Stimulated activated CD4-positive, alpha-beta T cell treated with anti-CD3 and anti-CD28 coated beads, TNF-alpha, amount 100 ng/mL, for 48 hours (primary cell): ENCODE measurements around the gene MAN1B1.
"Not testable (repeated sequence)": the region's sequence is repeated elsewhere in the genome, so short reads cannot be mapped to it uniquely, and the experiment has no call there.

Experiments
- DNase-seq, 3 donors: peaks; one replicate each; pipeline ENCODE4 v3.0.0-alpha.2; 2020; ENCODE audit warnings: low read depth in 3 of 3

MAN1B1 gene

DNA sequence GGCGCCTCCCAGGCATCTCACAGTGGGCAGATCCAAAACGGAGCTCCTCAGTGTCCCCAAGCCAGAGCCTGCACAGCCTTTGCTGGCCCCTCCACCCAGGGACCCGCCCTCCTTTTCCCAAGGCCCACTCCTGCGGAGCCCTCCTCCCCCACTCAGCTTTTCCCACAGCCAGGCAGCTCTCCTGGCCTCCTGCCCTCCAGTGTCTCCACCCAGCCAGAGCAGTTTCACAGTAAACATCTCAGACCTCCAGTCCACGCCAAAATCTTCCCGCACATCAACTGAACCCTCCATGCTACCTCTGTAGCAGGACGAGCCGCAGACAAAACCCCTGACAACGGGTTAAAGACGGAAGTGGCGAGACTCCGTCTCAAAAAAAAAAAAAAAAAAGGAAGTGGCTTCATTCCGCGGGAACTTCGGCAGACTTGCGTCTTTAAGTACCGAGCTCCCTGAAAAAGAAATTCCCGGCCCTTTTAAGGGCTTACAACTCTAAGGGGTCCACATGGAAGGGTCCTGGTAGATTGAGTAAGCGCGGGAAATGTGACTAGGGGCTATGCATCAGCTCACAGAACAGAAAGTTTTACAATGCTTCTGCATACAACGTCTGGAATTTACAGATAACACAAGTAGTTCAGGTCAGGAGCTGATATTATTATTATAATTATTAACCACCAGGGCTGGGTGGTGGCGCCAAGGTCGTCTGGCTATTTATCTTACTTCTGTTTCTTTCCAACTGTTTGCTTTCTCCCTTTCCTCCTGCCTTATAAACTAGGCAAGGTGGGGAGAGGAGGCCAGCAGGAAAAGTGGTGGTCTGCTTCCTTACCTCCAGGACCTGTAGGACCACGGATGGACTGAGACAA lies 40.7 kb downstream of the MAN1B1 start:
- DNase-seq, result no peak

DNA sequence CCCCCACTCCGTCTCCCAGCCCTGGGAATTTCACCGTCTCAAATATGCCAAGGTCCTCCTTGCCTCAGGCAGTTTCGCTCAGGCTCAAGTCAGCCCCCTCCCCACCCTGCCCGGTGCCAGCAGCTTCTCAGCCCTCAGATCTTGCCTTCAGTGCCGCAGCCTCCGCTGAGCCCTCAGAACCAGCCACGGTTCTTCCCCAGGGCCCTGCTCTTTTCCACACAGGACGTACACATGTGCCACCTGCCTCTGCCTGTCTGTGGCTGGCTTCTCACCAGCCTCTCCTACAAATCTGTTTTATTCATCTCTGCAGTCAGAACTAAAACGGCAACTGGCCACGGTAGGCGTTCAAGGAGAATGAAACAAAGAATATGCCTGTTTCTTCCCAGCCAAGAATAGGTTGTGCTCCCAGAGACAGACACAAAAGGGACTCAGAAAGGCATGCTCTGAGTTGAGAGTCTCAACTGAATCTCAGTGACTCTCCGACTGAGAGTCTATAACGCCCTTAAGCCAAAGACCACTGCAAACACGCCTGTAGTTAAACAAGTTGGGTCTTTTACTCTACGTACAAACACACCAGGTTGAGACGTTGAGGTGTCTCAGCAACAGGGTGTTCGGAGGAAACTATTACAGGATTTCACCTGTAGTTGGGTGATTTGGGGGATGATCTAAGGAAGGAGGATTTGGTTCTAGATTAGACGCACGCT lies 41.5 kb downstream of the MAN1B1 start:
- DNase-seq, result no peak

DNA sequence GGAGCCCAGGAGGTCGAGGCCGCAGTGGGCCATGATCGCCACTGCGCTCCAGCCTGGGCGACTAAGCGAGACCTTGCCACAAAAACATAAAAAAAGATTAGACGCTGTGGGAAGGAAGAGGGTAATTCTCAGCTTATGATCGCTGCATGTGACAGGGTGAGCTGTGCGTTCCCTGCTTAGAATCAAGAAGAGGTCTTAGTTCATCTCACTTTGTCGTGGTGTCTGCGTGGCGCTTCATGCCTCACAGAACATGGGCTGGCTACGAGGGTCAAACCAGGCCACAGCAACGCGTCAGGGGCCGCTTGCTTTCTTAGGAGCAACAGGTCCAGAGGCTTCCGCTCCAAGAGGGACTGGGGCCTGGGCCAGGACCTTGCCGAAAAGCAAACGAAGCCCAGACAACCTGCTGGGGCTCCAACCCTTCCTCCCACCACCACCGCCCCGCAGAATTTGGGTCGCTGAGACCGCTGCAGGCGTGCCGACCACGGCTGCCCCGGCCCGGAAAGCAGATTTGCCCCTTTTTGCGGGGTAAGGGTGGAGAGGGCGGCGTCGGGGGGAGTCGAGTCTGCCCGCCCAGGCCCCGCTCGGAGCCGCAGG lies 42.2 kb downstream of the MAN1B1 start:
- DNase-seq, result no peak

DNA sequence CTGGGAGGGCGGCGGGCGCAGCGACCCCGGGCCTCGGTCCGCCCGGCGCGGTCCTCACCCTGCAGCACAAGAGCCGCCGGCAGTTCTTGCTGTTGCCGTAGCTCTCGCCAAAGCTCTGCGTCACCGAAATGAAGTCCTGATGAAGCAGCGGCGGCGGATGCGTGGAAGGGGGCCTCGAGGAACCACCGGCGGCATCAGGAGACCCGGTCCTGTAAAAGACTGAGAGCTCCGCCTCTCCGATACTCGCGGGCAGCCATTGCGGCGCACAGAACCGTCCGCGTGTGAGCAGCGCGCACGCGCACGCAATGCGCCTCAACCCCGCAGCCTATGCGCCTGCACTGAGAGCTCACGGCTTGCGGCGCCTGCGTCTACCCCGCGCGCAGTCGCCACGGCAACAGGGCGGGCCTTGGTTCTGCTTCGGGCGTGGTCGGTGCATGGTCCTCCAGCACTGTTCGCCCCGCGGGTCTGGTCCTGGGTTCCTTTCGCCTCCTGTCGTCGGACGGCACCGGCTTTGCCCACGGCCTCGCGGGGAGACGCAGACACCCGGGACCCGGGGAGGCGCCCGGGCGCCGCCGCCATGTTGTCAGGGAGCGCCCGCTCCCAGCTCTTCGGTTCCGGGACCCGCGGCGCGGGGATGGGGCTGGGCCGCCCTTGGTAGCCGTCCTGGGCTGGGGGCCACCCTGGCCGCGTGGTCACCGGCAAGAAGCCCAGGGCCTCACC lies 42.8 kb downstream of the MAN1B1 start:
- DNase-seq, result peak; percentile 77 to 84 (median 80)

DNA sequence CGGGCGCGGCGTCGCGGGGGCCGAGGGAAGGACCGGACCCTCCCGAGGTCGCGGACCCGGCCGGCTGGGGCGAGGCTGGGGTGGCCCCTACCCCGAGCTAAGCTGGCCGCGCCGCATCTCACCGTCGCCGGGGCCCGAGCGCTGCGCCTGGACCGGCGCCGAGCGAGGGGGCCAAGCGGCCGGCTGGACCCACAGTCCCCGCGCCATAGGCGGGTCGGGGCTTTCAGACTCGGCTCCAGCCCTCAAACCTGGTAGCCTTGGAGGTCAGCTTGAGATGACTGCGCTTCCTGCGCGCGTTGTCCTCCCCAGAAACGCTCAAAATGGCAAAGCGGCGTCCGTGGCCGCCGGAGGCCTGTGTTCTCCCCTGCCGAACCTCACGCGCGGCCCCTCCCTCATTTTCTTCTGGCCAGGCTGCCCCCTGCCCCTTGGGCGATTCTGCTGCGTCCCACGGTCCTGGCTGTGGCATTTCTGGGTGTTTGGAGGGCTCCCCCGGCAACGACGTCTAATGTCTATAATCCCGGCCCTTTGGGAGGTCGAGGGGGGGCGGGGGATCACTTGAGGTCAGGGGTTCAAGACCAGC lies 43.5 kb downstream of the MAN1B1 start:
- no peak for DNase-seq

DNA sequence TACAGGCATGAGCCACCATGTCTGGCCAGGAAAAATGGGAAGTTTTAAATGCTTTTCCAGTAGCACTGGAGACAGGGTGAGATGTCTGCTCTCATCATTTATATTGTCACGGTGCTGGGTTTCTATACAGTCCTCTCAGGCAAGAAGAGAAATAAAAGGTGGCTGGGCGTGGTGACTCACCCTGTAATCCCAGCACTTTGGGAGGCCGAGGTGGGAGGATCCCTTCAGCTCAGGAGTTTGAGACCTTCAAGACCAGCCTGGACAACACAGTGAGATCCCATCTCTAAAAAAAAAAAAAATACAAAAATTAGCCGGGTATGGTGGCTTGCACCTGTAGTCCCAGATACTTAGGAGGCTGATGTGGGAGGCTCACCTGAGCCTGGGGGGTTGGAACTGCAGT lies 47.4 kb downstream of the MAN1B1 start:
- DNase-seq, result no peak

DNA sequence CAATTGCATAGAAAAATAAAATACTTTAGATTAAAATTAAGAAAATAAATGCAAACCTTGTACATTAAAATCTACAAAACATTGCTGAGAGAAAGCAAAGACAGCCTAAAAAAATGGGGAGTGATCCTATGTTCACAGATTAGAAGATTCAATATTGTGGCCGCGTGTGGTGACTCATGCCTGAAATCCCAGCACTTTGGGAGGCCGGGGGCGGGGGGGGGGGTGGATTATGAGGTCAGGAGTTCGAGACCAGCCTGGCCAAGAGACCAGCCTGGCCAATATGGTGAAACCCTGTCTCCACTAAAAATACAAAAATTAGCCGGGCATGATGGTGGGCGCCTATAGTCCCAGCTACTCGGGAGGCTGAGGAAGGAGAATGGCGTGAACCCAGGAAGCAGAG lies 48.4 kb downstream of the MAN1B1 start:
- DNase-seq, result not testable (repeated sequence)

DNA sequence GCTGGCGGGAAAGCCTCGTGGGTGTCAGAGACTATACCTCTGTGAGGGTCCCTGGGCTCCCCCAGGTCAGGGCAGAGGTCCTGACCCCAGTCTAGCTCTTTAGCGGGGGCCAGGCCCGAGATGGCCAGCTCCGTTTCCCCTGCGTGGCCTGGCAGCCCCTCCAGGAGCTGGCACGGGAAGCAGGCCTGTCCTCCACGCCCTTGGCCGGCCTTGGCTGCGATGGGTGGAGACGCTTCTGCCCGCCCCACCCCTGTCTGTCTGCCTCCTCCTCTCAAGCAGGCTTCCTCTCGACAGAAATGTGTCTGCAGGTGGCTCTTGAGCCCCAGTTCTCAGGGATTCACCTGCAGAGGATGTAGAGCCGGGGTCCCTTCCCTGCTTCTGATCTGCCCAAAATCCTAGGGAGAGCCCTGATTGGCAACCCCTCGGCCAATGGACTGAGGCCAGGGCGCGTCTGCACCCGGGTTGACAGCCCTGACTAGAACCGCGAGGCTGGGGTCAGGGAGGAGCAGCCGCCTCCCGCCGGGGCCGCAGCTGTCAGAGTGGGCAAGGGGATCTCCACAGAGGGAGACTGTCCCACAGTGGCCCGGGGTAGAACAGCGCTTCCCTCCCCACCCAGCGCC lies 49.6 kb downstream of the MAN1B1 start:
- DNase-seq, result no peak

DNA sequence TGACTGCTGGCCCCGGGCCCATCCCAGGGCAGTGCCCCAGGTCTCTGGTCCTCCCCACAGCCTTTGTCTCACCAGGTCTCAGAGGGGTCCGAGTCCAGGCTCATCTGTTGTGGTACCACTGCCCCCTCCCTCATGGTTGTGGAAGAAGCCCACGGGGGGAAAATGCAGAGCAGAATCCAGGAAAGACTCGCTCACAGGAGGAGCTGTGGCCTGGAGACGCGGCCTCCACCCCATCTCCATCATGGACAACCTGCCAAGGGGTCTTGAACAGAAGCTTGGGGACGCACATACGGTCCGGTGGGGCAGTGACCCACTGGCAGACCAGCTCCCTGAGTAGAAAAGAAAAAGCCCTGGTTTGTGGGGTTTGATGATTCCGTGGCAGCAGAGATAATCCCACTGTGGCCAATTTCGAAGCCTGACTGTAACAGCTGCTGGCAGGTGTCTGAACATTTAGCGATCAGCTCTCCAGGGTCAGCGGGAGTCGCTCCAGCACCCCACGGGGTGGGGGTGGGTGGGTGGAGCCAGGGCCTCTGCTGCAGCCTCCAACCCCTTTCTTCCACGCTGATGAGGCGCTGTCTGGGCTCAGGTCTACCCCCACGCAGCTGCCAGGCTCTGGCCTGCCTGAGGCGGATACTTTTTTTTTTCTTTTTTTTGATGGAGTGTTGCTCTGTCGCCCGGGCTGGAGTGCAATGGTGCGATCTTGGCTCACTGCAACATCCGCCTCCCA lies 50.3 kb downstream of the MAN1B1 start:
- DNase-seq, result no peak

DNA sequence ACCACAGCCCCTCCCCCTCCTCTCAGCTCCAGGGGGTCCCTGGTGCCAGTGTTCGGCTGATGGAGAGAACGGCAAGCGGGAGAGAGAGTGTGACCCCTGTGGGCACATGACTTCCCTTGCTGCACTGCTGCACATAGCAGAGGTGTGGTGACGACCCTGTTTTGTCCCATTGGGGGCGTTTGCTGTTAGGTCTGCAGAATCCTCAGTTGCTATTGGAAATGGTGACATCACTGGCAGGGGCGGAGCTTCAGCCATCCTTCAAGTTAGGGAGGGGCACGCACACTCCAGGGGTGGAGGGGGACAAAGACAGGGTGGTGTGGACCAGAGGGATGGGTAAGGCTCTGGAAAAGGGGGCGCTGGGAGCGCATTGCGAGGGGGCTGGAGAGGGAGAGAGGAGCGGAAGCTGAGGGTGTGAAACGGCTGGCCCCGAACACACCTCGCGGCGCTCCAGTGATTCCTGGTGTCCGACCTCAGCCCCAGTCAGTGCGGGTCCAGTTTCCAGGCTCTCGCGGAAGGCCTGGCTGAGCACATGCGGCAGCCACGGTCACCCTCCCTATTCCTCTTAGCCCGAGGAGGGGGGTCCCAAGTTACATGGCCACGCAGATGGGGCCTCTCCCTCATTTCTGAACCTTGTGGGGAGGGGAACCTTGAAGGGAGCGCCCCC lies 51.4 kb downstream of the MAN1B1 start:
- DNase-seq, result no peak

DNA sequence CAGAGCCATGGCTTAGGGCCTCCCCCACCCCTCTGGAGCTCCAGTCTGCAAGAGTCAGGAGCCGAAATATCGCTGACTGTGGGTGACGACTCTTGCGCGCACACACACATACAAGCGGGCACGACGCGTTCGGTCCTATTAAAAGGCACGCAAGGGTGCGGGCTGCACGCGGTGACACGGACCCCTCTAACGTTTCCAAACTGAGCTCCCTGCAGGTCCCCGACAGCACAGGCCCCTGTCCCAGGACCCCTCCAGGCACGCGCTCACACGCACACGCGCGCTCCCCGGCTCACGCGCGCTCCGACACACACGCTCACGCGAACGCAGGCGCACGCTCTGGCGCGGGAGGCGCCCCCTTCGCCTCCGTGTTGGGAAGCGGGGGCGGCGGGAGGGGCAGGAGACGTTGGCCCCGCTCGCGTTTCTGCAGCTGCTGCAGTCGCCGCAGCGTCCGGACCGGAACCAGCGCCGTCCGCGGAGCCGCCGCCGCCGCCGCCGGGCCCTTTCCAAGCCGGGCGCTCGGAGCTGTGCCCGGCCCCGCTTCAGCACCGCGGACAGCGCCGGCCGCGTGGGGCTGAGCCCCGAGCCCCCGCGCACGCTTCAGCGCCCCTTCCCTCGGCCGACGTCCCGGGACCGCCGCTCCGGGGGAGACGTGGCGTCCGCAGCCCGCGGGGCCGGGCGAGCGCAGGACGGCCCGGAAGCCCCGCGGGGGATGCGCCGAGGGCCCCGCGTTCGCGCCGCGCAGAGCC lies 52.1 kb downstream of the MAN1B1 start, which contains the start of gene GRIN1:
GRIN1 (plus strand) TSS at position 433 of the 746 bp plus-strand sequence. CDS start 333 bp downstream, outside the sequence.
- DNase-seq, result no peak

DNA sequence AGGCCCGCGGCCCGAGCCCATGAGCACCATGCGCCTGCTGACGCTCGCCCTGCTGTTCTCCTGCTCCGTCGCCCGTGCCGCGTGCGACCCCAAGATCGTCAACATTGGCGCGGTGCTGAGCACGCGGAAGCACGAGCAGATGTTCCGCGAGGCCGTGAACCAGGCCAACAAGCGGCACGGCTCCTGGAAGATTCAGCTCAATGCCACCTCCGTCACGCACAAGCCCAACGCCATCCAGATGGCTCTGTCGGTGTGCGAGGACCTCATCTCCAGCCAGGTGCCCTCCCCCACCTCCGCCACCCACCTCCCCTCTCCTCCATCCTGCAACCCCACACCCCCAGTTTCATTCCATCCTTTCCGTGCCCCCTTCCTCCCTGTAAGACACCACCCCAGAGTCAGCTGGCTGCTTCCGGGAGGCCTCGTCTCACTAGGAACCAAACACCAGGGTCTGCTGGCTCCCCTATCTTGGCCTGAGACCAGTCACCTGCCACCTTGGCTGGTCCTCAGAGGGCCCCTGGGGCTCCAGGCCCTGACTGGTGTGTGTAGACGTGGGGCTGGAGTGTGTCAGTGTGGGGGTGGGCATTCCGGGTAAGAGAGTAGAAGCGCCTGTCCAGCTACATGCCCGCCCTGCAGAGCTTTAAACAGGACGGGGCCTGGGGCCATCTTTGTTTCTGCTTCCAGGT lies 52.8 kb downstream of the MAN1B1 start:
- DNase-seq, result no peak

DNA sequence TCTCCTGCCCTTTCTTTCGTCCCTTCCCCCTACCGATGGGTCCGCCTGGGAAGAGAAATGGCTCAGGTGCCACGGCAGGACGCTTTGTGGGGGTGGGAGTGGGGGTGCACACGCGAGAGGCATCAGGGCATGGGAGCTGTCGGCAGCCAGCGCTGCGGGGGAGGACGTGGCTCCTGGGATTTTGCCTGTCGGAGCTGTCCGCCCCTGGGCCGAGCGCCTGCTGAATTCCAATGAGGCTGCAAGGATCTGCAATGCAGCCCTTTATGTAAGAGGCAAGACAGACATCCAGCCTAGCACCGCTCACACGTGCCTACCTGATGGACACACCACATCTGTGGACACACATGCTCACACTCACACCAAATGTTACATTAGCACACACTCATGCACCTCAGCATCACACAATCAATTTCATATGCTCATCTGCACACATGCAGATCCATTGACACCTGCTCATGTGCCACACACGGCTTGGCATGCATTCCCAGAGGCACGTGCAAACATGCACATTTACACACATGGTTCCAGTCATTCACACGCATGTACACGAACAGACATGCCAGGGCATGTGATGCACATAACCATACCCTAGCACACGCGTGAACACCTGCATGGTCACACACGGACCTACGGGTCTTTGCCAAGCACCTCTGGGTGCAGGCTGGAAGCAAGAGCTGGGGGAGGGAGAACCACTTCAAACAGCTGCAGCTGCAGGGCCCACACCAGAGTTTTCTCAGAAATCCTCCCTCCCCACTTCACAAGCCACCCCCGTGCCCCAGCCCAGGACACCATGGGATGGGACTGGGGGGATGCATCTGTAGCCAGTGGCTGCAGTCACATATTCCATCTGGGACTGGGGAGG lies 53.6 kb downstream of the MAN1B1 start:
- DNase-seq, result no peak

DNA sequence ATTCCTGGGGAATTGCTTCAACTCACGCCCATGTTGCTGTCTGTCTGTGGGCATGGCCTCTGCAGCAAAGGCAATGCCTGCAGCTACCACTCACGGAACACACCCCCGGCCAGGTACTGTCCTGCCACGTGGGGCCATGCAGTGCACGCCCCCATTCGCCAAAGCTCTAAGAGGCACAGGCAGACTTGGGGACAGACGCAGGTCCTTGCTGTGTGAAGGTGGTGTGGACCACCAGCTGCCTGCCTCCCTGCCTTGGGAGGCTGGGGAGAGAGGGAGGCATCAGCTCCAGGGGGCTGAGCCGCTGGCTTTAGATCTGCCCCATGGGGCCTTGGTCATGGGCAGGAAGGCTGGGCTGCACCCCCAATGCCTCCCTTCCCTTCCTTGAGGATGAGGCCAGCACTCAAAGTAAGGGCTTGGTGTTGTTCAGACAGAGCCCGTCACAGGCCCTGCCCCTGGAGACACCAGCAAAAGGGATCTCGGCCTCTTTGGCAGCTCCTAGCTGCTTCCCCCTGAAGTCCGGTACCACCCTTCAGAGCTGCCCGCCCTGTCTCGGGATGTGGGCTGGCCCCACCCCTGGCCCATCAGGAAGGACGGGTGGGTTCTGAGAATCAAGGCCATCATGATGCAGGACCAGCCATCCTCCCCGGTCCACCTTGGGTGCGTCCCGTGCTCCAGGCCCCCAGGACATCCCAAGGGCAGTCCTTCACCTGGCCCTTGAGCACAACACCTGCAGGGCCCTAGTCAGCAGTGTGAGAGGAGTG lies 54.4 kb downstream of the MAN1B1 start:
- DNase-seq, result no peak

DNA sequence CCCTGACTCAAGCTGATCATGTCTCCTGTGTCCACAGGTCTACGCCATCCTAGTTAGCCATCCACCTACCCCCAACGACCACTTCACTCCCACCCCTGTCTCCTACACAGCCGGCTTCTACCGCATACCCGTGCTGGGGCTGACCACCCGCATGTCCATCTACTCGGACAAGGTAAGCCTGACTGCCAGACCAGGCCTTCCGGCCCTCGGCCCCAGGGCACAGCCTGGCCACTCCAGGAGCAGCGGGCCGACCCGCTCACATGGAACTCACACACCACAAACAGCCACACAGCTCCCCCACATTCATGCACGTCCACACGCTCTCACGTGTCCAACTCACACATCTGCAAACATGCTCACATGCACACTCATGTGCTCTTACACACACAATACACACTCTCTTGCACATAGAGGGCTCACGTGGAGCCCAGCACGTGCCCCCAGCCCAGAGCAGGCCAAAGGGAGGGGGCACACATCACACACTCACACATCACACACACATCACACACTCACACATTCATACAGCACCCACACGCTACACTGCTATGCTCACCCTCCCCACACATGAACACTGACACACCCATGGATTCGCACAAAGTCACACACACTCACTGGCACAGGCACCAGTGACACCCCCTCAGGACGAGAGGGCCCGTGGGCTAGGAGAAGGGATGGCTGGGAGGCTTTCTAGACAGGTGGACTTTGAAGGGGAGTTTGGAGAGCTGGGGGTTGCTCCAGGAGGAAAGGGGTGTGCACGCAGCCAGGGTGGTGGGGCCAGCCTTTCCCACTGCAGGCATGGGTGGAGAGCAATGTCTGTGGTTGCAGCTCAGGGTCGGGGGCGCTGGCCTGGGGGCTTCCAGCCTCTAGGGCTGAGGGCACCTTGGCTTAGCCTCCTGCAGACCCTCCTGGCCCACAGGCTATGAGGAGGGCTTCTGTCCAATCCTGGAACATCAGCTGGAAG lies 55.5 kb downstream of the MAN1B1 start:
- DNase-seq, result no peak

DNA sequence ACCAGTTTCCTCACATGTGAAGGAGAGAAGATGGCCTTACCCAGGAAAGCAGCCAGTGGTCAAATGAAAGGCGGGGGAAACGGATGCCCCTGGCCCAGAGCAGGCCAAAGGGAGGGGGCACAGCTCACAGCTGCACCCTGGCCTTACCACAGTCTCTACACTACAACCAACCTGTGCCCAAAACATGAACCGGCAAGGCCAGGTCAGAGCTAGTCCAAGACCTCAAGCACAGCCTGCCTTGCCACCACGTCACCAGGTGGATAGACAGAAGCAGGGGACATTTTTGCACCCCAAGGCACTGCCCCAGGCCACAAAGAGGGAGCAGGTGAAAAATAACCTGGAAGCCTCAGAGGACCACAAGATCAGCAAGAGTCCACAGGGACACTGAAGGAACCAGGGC lies 56.7 kb downstream of the MAN1B1 start:
- no peak for DNase-seq
